ENCODE data around the gene FABP6.

The FABP6 gene

DNA sequence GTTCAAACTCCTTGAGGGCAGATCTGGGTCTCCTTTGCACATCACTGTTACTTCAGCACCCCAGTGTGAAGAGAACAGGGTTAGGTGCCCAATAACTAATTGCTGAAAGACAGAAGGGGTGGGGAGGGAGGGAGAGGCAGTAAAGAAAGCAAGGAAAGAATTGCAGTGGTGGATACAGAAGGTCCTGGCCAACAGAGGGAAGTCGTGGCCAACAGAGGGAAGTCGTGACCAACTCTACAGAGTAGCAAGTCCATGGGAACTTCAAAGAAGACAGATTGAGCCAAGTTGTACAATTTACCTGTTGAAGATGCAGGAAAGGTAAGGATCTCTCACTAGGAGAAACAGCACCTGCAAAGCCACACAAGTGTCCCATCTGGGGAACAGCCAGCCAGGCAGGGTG lies 56.0 kb downstream of the FABP6 start:
- CTCF ChIA-PET = interaction anchor here (1.3 kb wide), 1 partner anchor 264 kb away, joined by 5 read pairs; no protein-coding TSS in a partner anchor

GRCh38 chr5:160286947-160287346 lies 57.6 kb downstream of the FABP6 start:
- Histone ChIP-seq H3K36me3 (ENCODE audit: control insufficient read depth in 2 of 2, insufficient read depth in 1 of 2, low read length in 2 of 2) (no peaks in the 10 kb centered on the region), H3K4me1 (ENCODE audit: control insufficient read depth, insufficient read depth, low read length) (no peaks in the 10 kb centered on the region), H3K27ac (ENCODE audit: extremely low read depth, low read depth, low read length) (no peak overlapping the region), H3K9me3 (ENCODE audit: control insufficient read depth, insufficient read depth, low read depth, low read length) (no peaks in the 10 kb centered on the region), H3K4me3 (ENCODE audit: low read depth, low read length) (no peak overlapping the region)
- no peak for TF ChIP-seq ZNF140 (tag by site-specific recombination; IDR thresholded peaks at IDR 0.05)
- TF ChIP-seq GFI1B (tag by site-specific recombination; IDR thresholded peaks at IDR 0.05) = no peak
- TF ChIP-seq YY2 (tag by site-specific recombination; IDR thresholded peaks at IDR 0.05) = no peak
- no peak for TF ChIP-seq ZBTB20 (tag by site-specific recombination; IDR thresholded peaks at IDR 0.05)
- TF ChIP-seq ZNF837 (tag by site-specific recombination; IDR thresholded peaks at IDR 0.05) = no peak
- ChIA-PET CTCF (no interaction called here), POLR2A (no interaction called here)

More for the DNA sequence above, 56.0 kb downstream of the FABP6 start:
- no peaks in the 10 kb centered on the region for H3K4me1 ChIP-seq (ENCODE audit: control insufficient read depth, insufficient read depth, low read length)
- no peaks in the 10 kb centered on the region for H3K9me3 ChIP-seq (ENCODE audit: control insufficient read depth, insufficient read depth, low read depth, low read length)
- no peaks in the 10 kb centered on the region for H3K36me3 ChIP-seq (ENCODE audit: control insufficient read depth in 2 of 2, insufficient read depth in 1 of 2, low read length in 2 of 2)
- TF ChIP-seq ZNF624 (tag by site-specific recombination; IDR thresholded peaks at IDR 0.05) (no peak), GFI1B (tag by site-specific recombination; IDR thresholded peaks at IDR 0.05) (no peak), ZNF639 (tag by site-specific recombination; IDR thresholded peaks at IDR 0.05) (no peak)
- TF ChIP-seq, protein P1, sequence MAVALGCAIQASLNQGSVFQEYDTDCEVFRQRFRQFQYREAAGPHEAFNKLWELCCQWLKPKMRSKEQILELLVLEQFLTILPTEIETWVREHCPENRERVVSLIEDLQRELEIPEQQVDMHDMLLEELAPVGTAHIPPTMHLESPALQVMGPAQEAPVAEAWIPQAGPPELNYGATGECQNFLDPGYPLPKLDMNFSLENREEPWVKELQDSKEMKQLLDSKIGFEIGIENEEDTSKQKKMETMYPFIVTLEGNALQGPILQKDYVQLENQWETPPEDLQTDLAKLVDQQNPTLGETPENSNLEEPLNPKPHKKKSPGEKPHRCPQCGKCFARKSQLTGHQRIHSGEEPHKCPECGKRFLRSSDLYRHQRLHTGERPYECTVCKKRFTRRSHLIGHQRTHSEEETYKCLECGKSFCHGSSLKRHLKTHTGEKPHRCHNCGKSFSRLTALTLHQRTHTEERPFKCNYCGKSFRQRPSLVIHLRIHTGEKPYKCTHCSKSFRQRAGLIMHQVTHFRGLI (tag by site-specific recombination; IDR thresholded peaks at IDR 0.05) = 0 out of 2 replicates have a peak, but pooled peaks have one; percentile 16
- TF ChIP-seq, protein P2, sequence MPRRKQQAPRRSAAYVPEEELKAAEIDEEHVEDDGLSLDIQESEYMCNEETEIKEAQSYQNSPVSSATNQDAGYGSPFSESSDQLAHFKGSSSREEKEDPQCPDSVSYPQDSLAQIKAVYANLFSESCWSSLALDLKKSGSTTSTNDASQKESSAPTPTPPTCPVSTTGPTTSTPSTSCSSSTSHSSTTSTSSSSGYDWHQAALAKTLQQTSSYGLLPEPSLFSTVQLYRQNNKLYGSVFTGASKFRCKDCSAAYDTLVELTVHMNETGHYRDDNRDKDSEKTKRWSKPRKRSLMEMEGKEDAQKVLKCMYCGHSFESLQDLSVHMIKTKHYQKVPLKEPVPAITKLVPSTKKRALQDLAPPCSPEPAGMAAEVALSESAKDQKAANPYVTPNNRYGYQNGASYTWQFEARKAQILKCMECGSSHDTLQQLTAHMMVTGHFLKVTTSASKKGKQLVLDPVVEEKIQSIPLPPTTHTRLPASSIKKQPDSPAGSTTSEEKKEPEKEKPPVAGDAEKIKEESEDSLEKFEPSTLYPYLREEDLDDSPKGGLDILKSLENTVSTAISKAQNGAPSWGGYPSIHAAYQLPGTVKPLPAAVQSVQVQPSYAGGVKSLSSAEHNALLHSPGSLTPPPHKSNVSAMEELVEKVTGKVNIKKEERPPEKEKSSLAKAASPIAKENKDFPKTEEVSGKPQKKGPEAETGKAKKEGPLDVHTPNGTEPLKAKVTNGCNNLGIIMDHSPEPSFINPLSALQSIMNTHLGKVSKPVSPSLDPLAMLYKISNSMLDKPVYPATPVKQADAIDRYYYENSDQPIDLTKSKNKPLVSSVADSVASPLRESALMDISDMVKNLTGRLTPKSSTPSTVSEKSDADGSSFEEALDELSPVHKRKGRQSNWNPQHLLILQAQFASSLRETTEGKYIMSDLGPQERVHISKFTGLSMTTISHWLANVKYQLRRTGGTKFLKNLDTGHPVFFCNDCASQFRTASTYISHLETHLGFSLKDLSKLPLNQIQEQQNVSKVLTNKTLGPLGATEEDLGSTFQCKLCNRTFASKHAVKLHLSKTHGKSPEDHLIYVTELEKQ (tag by site-specific recombination; IDR thresholded peaks at IDR 0.05; ENCODE audit: borderline replicate concordance) = no peak
- POLR2A ChIA-PET = no interaction called here
- no peak overlapping the region for H3K27ac ChIP-seq (ENCODE audit: extremely low read depth, low read depth, low read length)
- no peak overlapping the region for H3K4me3 ChIP-seq (ENCODE audit: low read depth, low read length)

- no peak for TF ChIP-seq ZNF521 (tag by site-specific recombination; IDR thresholded peaks at IDR 0.05)
- no peak for TF ChIP-seq SCRT2 (tag by site-specific recombination; IDR thresholded peaks at IDR 0.05)
- TF ChIP-seq ZFHX2 (tag by site-specific recombination; conservative IDR thresholded peaks at IDR 0.05) = peak; percentile 34
- peak; percentile 59 for TF ChIP-seq EGR2 (tag by site-specific recombination; IDR thresholded peaks at IDR 0.05; ENCODE audit: low read depth)
- CTCF ChIA-PET = no interaction called here
- H3K9me3 ChIP-seq (ENCODE audit: control insufficient read depth, insufficient read depth, low read depth, low read length) = no peaks in the 10 kb centered on the region
- H3K4me1 ChIP-seq (ENCODE audit: control insufficient read depth, insufficient read depth, low read length) = no peaks in the 10 kb centered on the region
- H3K4me3 ChIP-seq (ENCODE audit: low read depth, low read length) = no peak overlapping the region
- H3K36me3 ChIP-seq (ENCODE audit: control insufficient read depth in 2 of 2, insufficient read depth in 1 of 2, low read length in 2 of 2) = no peaks in the 10 kb centered on the region
- POLR2A ChIA-PET = no interaction called here
- H3K27ac ChIP-seq (ENCODE audit: extremely low read depth, low read depth, low read length) = no peak overlapping the region
These were observed 58.2 kb downstream of the FABP6 start for GRCh38 chr5:160287378-160288051.
